Lower leg skin (tissue), 4 donors: ENCODE data around the gene FBXW2. TPM values are rescaled to one million over a fixed set of nuclear protein-coding genes. Genes with fewer than 3 reads are reported as not detected.

Experiments
- DNase-seq, 2 donors: peaks; one replicate each; pipeline ENCODE4 v3.0.0-alpha.2; 2019; ENCODE audit warnings: low spot score in 2 of 2
- H3K4me3 ChIP-seq: fragments of 200-600 bp; sonication (generic); 2 replicates; pipeline ENCODE4 v1.5.1; 2017; ENCODE audit warnings: mild to moderate bottlenecking, low read depth; ENCODE audit not compliant: poor library complexity, severe bottlenecking
- CTCF ChIP-seq, 3 donors: fragments of 450-650 bp; IDR thresholded peaks; one replicate each; pipeline ENCODE4 v1.5.1; 2016; ENCODE audit warnings: antibody characterized with exemption in 3 of 3, mild to moderate bottlenecking in 3 of 3, moderate library complexity in 2 of 3
- POLR2A ChIP-seq, 2 donors: fragments of 450-650 bp; IDR thresholded peaks; one replicate each; pipeline ENCODE4 v1.6.1; 2016 to 2017; ENCODE audit warnings: antibody characterized with exemption in 2 of 2, mild to moderate bottlenecking in 1 of 2, moderate library complexity in 1 of 2
- WGBS, 2 donors: methylation state at CpG; one replicate each; pipeline ENCODE4 v1.1.5; 2018; 5-methylcytosine and 5-hydroxymethylcytosine counted together
- intact Hi-C: fragments of 100-400 bp; cut with DNase I; formaldehyde crosslinking; loops from one replicate; pipeline ENCODE4 v1.15.0; 2023; ENCODE audit warnings: low total_unique reads
- total RNA-seq, 4 donors: library from RNA; depleted of rRNA; stranded (reverse); fragments of >200 nt; gene quantifications; one replicate each; pipeline ENCODE4 v1.1.0, GENCODE V29; 2016

FBXW2 gene
- total RNA-seq, 4 donors from 2014 or later: 25.9 to 49.6 (median 46.4) TPM

DNA sequence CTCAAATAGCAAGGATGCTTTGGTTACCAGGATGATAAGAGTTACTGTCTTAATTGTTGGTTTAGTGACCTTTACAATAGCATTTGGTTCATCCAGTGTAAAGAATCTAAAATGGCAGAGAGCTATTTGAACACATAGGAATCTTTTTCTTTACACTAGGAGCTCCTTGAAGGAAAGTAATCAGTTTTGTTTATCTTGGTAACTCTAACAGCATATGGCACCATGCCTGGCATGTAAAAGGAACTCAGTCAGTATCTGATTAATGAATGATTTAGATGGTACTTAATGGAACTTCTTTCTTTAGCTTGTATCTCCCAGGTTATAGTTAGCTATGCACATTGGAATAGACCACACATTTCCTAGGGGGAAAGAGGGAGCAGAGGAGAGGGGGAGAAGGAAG lies 39.6 kb upstream of the FBXW2 start:
- H3K4me3 ChIP-seq: no peak overlapping the region
- intact Hi-C loops: no loop called here
- no peak for DNase-seq
- TF ChIP-seq POLR2A (IDR thresholded peaks at IDR 0.05) (no peak), CTCF (IDR thresholded peaks at IDR 0.05) (no peak)

GRCh38 chr9:120830865-120831264 lies 37.6 kb upstream of the FBXW2 start:
- WGBS, 2 donors: 96 to 97% methylated on average over 3 of the region's 3 CpGs
- H3K4me3 ChIP-seq: no peak overlapping the region
- DNase-seq: no peak
- TF ChIP-seq CTCF (IDR thresholded peaks at IDR 0.05): no peak
- no peak for TF ChIP-seq POLR2A (IDR thresholded peaks at IDR 0.05)
- intact Hi-C loops: no loop called here

GRCh38 chr9:120830151-120830550 lies 36.9 kb upstream of the FBXW2 start:
- H3K4me3 ChIP-seq: no peak overlapping the region
- 91 to 93% methylated on average over 3 of the region's 3 CpGs for WGBS, 2 donors
- DNase-seq: no peak
- intact Hi-C loops: no loop called here
- TF ChIP-seq CTCF (IDR thresholded peaks at IDR 0.05): no peak
- TF ChIP-seq POLR2A (IDR thresholded peaks at IDR 0.05): no peak

DNA sequence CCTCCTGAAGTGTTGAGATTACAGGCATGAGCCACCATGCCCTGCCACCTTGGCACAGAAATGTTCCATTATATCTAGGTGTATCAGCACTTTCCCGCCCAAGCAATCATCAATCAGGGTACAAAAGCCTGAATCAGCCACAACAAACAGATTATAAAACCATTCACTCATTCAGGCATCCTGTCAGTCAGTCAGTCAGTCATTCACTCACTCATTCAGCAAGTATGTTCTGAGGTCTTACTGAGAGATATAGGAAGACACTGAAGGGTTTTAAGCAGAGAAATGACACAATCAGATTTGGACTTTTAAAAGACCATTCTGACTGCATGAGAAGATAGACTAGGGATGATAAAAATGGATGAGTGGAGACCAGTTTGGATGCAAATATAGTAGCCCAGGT lies 36.4 kb upstream of the FBXW2 start:
- H3K4me3 ChIP-seq: no peak overlapping the region
- whole genome bisulfite sequencing, 2 donors: 90 to 96% methylated on average over 1 of the region's 1 CpG
- no peak for DNase-seq
- intact Hi-C loops: no loop called here
- TF ChIP-seq POLR2A (IDR thresholded peaks at IDR 0.05): no peak
- TF ChIP-seq CTCF (IDR thresholded peaks at IDR 0.05): no peak

GRCh38 chr9:120820095-120820494 lies 26.9 kb upstream of the FBXW2 start:
- no peak overlapping the region for H3K4me3 ChIP-seq
- TF ChIP-seq POLR2A (IDR thresholded peaks at IDR 0.05) (no peak), CTCF (IDR thresholded peaks at IDR 0.05) (no peak)
- no peak for DNase-seq
- WGBS, 2 donors: 90 to 93% methylated on average over 4 of the region's 4 CpGs
- intact Hi-C loops: no loop called here

DNA sequence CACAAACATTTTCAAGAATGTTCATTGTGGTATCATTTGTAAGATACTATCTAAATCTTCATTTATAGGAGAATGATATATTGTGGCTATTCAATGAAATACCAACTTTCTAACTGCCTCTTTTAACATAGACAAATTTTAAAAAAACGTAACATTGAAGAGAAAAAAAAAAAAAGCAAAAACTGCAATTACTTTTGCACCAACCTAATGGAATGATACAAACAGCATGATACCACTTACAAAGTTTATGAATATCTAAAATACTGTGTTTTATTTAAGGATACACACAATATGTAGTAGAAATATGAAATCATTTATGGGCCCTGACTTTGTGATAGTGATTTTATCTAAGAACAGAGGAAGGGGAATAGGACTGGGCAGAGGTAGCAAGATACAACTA lies 25.4 kb upstream of the FBXW2 start:
- TF ChIP-seq POLR2A (IDR thresholded peaks at IDR 0.05): no peak
- no peak for TF ChIP-seq CTCF (IDR thresholded peaks at IDR 0.05)
- 79 to 89% methylated on average over 1 of the region's 1 CpG for WGBS, 2 donors
- intact Hi-C loops: no loop called here
- no peak overlapping the region for H3K4me3 ChIP-seq
- DNase-seq: no peak
